AG09309 (cell line): ENCODE results near the gene C19orf25.

Source experiments
- DNase-seq: peaks from one replicate; pipeline ENCODE4 v3.0.0-alpha.2; 2010; ENCODE audit warnings: low read depth
- H3K4me3 ChIP-seq: 2 replicates; pipeline ENCODE4 v1.5.1; 2011; ENCODE audit warnings: mild to moderate bottlenecking, low read depth, low read length, moderate library complexity; ENCODE audit not compliant: control insufficient read depth
- TF ChIP-seq, protein P1 (sequence below): IDR thresholded peaks from 2 replicates; pipeline ENCODE4 v1.5.1; 2011; ENCODE audit warnings: mild to moderate bottlenecking, low read depth, low read length, inconsistent platforms; ENCODE audit not compliant: insufficient read depth, control insufficient read depth; ENCODE audit errors: missing control alignments

C19orf25 gene

DNA sequence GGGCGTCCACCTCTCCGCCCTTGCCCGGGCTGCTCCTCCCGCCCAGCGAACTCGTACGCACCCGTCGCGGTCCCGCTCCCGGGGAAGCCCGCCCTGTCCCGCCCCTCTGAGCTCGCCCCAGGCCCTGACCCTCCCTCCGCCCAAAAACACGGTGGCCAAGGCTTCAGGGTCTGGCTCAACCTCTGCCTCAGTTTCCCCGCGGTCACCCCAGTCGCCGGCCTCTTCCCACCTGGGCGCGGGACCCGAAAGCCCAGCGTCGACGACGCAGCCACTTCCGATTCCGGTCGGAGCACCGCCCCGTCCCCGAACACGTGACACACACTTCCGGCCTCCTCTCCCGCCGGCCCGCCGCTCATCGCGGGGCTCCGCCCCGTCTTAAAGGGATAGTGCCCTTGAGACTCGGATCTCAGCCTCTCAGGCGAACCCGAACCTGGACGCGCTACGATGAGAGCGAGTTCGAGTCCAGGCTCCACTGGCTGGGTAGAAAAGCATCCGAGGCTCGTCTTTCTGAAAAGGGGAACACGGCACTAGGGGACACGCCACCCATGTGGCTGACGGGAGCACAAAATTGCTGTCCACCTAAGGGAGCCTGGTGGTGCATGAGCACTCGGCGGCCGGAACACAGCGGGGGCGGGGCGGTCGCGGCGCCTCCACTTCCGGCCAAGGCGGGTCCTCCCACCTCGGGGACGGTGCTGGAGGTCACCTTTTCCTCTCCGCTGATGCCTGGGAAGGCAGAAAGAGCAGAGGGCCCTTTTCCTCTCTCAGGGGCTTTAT lies at the start of gene C19orf25:
Gene C19orf25 (minus strand): TSS at position 282 of the 774 bp plus-strand sequence. CDS start 312 bp downstream, outside the sequence.
- peak within 1 kb of the TSS; percentile 90 for H3K4me3 ChIP-seq
- DNase-seq, result peak; percentile 39
- TF ChIP-seq, protein P1, sequence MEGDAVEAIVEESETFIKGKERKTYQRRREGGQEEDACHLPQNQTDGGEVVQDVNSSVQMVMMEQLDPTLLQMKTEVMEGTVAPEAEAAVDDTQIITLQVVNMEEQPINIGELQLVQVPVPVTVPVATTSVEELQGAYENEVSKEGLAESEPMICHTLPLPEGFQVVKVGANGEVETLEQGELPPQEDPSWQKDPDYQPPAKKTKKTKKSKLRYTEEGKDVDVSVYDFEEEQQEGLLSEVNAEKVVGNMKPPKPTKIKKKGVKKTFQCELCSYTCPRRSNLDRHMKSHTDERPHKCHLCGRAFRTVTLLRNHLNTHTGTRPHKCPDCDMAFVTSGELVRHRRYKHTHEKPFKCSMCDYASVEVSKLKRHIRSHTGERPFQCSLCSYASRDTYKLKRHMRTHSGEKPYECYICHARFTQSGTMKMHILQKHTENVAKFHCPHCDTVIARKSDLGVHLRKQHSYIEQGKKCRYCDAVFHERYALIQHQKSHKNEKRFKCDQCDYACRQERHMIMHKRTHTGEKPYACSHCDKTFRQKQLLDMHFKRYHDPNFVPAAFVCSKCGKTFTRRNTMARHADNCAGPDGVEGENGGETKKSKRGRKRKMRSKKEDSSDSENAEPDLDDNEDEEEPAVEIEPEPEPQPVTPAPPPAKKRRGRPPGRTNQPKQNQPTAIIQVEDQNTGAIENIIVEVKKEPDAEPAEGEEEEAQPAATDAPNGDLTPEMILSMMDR, result no peak

DNA sequence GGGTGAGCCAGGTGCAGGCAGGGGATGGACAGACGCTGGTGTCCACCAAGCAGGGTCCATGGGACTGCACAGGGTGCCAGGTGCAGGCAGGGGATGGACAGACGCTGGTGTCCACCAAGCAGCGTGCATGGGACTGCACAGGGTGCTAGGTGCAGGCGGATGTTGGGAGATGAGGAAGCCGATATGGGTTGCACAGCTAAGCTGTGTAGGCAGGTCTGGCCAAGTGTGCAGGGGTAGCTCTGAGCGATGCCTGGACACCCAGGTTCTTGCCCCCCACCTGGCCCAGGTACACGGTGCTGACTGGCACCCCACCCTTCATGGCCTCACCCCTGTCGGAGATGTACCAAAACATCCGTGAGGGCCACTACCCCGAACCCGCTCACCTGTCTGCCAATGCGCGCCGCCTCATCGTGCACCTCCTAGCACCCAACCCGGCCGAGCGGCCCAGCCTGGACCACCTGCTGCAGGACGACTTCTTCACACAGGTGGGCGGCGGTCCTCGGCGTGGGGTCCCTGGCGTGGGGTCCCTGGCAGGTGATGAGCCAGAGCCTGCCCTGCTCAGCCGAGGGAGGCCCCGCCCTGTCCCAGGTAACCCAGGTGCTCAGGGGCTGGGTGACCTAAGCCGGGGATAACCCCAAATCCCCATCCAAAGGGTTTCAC lies 48.8 kb upstream of the C19orf25 start:
- TF ChIP-seq, protein P1, result no peak
- no peak overlapping the region for H3K4me3 ChIP-seq
- DNase-seq, result no peak

GRCh38 chr19:1526979-1527649 lies 48.1 kb upstream of the C19orf25 start:
- TF ChIP-seq, protein P1, result no peak
- no peak for DNase-seq
- H3K4me3 ChIP-seq, result no peak overlapping the region

DNA sequence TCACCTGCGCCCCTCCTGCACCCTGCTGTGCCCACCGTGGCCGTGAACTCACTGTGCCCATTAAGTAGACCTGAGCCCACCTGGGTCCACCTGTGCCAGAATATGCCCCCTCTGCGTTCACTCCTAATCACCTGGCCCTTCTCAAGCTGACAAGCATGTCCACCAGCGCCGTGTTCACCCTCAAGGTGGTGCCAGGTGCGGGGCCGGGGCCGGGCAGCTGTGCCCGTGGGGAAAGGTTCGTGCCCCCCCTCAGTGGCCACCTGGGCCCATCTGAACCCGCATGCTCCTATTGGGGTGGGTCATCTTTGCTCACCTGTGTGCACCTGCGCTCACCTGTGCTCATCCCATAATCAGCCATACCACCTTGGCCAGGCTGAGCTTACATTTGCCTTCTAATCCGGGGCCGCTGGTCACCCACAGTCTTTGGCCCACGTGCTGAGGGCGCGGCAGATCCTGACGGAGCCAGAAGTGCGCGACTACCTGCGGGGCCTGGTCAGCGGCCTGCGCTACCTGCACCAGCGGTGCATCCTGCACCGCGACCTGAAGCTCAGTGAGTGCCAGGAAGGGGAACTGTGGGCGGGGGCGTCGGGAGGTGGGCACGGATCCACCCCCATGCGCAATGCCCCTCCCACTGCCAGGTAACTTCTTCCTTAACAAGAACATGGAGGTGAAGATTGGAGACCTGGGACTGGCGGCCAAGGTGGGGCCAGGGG lies 47.2 kb upstream of the C19orf25 start:
- H3K4me3 ChIP-seq, result no peak overlapping the region
- no peak for DNase-seq
- TF ChIP-seq, protein P1, result no peak

- no peak for DNase-seq
- no peak overlapping the region for H3K4me3 ChIP-seq
- TF ChIP-seq, protein P1, result no peak
These were observed 46.3 kb upstream of the C19orf25 start for GRCh38 chr19:1525343-1525742.

- TF ChIP-seq, protein P1, result no peak
- DNase-seq, result no peak
These were observed 45.9 kb upstream of the C19orf25 start for GRCh38 chr19:1524972-1525325.

More at GRCh38 chr19:1524972-1525325, 45.9 kb upstream of the C19orf25 start:
- H3K4me3 ChIP-seq, result no peak overlapping the region
